Mesangial cell (primary cell): ENCODE data around the gene RNFT1. TPM values are rescaled to one million over a fixed set of nuclear protein-coding genes. Genes with fewer than 3 reads are reported as not detected.

Experiments
- total RNA-seq: library from RNA; depleted of rRNA; stranded (reverse); fragments of >200 nt; gene quantifications from 2 replicates; pipeline ENCODE4 v1.2.3, GENCODE V29; 2015

RNFT1 gene
- total RNA-seq, result 6.7 and 9.9 TPM in 2 replicates

GRCh38 chr17:59964482-59965328 is at the start of gene RNFT1:
TSS of gene RNFT1 (minus strand) at chr17:59964740. CDS start at chr17:59964663, 77 bp downstream.

Other genes starting within 250 kb of the RNFT1 start
- gene TUBD1, start 71.8 kb downstream of the RNFT1 start, total RNA-seq, result 3.8 and 4.1 TPM in 2 replicates
- 8.4 and 13.9 TPM in 2 replicates for gene RPS6KB1, start 71.6 kb downstream of the RNFT1 start, total RNA-seq
- 28.7 and 33.1 TPM in 2 replicates for gene HEATR6, start 114.2 kb upstream of the RNFT1 start, total RNA-seq
- gene CA4, start 185.2 kb upstream of the RNFT1 start, total RNA-seq, result 0.25 TPM in 1 of 2 replicates, not detected in the other